GM12801 (cell line): ENCODE results near the gene TIMM17B.

ENCODE experiments used
- CTCF ChIP-seq: IDR thresholded peaks from one replicate; pipeline ENCODE4 v1.5.1; 2011; ENCODE audit warnings: control low read depth; ENCODE audit not compliant: insufficient read length; ENCODE audit errors: extremely low read depth

TIMM17B gene

GRCh38 chrX:48908600-48908999 is 11.0 kb upstream of the TIMM17B start:
- TF ChIP-seq CTCF, result no peak

- TF ChIP-seq CTCF, result no peak
Measured at GRCh38 chrX:48905090-48905790, 7.7 kb upstream of the TIMM17B start.

- no peak for TF ChIP-seq CTCF
Measured at GRCh38 chrX:48904626-48905025, 7.1 kb upstream of the TIMM17B start.

GRCh38 chrX:48904180-48904579 is 6.6 kb upstream of the TIMM17B start:
- no peak for TF ChIP-seq CTCF

GRCh38 chrX:48903290-48903689 is 5.7 kb upstream of the TIMM17B start:
- TF ChIP-seq CTCF, result no peak

GRCh38 chrX:48902776-48903175 is 5.2 kb upstream of the TIMM17B start:
- TF ChIP-seq CTCF, result no peak

DNA sequence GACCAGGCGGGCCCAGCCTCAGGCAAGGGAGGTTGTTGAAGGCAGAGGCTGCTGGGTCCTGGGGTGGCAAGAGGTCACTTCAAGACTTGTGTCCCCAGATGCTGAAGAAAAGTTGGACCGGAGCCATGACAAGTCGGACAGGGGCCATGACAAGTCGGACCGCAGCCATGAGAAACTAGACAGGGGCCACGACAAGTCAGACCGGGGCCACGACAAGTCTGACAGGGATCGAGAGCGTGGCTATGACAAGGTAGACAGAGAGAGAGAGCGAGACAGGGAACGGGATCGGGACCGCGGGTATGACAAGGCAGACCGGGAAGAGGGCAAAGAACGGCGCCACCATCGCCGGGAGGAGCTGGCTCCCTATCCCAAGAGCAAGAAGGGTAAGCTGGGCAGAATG is 4.6 kb upstream of the TIMM17B start:
- no peak for TF ChIP-seq CTCF

DNA sequence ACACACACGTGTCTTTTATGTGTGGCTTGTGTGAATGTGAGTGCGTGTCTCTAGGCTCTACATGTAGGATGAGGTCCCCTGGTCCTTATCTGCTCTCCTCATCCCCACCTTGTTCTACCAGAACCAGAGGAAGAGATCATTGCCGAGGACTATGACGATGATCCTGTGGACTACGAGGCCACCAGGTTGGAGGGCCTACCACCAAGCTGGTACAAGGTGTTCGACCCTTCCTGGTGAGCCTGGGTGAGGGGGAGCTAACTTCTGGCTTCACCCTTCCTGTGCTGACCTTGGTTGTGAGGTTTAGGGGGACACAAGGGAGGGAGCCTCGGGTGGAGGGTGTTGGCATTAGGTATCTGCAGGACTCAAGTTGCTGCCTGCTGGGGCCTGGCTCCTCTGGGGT is 3.5 kb upstream of the TIMM17B start:
- no peak for TF ChIP-seq CTCF
